GM20000 (cell line): ENCODE measurements around the gene SCAF8.
"Not testable (repeated sequence)": the region's sequence is repeated elsewhere in the genome, so short reads cannot be mapped to it uniquely, and the experiment has no call there.

Experiments used
- DNase-seq: peaks from one replicate; pipeline ENCODE4 v3.0.0; 2012; ENCODE audit warnings: low spot score
- TF ChIP-seq, protein P1 (sequence below): IDR thresholded peaks from 2 replicates; pipeline ENCODE4 v1.5.1; 2012; ENCODE audit warnings: mild to moderate bottlenecking, control low read depth; ENCODE audit errors: extremely low read depth, missing control alignments

Gene SCAF8

DNA sequence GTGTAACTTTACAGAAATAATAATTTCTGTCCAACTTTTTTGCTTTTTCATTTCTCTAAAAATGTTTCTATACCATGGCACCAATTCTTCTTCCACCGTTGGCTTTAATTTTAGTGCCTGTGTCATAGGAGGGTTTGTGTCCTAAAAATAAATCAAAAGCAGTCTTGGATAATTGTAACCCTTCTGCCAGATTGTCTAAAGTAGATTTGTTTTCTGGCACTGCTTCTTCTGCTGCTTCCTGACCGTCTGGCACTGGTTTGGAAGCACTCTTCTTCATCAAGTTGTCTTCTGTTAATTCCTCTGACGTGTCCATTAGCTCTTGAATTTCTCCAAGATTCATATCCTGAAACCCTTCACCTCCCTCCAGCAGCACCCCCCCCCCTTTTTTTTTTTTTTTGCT is 33.1 kb downstream of the SCAF8 start:
- DNase-seq: no peak
- TF ChIP-seq, protein P1, sequence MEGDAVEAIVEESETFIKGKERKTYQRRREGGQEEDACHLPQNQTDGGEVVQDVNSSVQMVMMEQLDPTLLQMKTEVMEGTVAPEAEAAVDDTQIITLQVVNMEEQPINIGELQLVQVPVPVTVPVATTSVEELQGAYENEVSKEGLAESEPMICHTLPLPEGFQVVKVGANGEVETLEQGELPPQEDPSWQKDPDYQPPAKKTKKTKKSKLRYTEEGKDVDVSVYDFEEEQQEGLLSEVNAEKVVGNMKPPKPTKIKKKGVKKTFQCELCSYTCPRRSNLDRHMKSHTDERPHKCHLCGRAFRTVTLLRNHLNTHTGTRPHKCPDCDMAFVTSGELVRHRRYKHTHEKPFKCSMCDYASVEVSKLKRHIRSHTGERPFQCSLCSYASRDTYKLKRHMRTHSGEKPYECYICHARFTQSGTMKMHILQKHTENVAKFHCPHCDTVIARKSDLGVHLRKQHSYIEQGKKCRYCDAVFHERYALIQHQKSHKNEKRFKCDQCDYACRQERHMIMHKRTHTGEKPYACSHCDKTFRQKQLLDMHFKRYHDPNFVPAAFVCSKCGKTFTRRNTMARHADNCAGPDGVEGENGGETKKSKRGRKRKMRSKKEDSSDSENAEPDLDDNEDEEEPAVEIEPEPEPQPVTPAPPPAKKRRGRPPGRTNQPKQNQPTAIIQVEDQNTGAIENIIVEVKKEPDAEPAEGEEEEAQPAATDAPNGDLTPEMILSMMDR: no peak

DNA sequence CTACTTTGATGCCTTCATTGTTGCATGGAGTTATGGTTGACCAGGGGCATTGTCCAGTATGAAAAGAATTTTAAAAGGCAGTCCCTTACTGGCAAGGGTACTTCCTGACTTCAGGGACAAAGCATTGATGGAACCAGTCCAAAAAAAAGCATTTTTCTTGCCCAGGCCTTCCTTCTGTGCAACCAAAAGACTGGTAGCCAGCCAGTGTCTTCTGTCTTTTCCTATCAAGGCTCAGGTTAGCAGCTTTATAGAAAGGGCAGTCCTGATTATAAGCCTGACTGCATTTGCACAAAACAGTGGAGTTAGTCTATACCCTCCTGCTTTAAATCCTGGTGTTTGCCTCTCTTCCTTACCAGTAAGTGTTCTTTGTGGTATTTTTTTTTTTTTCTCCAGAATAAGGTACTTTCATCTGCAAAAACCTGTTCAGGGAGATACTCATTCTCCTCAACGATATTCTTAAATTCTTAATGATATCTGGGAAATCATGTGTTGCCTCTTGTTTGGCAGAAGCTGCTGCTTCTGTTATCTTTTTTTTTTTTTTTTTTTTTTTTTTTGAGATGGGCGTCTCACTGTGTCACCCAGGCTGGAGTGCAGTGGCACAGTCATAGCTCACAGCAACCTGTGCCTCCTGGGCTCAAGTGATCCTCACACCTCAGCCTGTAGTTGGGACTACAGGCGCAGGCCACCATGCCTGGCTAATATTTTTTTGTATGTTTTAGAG is 33.9 kb downstream of the SCAF8 start:
- TF ChIP-seq, protein P1: no peak
- DNase-seq: no peak

DNA sequence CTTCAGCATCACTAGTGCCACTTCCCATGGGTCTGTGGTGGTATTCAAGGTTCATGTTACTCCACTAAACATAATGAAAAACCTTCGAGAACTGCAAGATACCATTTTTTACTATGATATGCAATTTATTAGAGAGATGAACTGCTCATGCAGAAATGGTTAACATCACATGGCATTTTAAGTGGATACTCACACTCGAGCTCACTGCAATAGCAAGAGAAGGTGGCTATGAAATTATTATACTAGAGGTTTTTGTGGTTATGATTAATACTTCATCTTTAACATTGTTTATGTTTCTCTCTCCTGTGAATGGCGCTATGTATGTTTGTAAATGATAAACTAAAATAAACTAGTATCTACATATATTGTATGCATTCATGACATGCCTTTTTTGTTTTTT is 35.1 kb downstream of the SCAF8 start:
- DNase-seq: no peak
- TF ChIP-seq, protein P1: no peak

DNA sequence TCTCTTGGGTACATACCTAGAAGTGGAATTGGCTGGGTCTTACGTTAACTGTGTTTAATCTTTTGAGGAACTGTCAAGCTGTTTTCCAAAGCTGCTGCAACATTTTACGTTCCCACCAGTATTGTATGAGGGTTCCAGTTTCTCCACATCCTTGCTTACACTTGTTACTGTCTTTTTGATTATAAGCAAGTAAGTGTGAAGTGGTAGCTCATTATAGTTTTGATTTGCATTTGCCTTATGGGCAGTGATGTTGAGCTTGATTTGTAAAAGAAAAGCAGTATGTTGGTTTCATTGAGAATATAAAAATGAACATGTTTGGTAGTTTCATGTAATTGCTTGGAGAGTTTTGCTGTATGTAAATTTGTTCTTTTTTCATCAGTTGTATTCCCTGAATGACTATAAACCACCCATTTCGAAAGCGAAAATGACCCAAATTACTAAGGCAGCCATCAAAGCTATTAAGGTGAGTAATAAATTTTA is 40.4 kb downstream of the SCAF8 start:
- TF ChIP-seq, protein P1: no peak
- peak; percentile 62 for DNase-seq

DNA sequence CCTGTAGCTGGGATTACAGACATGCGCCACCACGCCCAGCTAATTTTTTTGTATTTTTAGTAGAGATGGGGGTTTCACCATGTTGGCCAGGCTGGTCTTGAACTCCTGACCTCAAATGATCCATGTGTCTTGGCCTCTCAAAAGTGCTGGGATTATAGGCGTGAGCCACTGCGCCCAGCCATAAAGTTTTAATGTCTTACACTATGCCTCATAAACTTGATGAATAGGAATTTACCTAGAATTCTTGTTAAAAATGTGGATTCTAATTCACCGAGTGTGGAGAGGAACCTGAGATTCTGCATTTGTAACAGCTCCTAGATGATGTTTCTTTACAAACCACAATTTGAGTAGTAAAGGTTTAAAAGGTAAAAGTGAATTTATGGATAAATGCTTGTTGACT is 45.9 kb downstream of the SCAF8 start:
- not testable (repeated sequence) for DNase-seq

DNA sequence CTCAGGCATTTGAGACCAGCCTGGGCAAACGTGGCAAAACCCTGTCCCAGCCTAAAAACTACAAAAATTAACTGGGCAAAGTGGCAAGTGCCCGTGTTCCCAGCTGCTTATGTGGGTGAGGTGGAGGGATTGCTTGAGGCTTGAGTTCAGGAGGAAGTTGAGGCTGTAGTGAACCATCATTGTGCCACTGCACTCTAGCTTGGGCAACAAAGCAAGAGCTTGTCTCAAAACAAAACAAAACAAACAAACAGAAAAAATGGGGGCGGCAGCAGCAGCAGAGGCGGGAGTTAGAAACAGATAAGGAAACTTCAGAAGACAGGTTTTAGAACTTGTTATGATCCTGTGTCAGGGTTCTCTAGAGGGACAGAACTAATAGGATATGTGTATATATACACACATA is 49.0 kb downstream of the SCAF8 start:
- DNase-seq: no peak
- TF ChIP-seq, protein P1: no peak

DNA sequence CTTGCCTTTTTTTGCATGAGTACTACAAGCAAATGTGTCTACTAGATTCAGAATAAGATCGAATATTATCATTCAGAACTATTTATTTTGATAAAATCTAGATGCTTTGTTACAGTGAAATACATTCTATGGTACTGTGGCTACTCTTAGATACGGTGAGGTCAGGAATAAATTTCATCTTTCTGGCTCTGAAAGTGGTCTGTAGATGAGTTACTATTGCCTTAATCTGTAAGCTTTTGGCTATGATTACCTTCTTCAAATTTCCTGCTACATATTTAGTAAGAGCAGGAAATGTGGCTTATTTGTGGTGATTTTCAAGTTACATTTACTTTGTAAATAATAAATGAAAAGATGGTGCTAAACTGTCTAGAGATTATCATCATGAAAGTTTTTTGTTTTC is 50.0 kb downstream of the SCAF8 start:
- TF ChIP-seq, protein P1: no peak
- no peak for DNase-seq

DNA sequence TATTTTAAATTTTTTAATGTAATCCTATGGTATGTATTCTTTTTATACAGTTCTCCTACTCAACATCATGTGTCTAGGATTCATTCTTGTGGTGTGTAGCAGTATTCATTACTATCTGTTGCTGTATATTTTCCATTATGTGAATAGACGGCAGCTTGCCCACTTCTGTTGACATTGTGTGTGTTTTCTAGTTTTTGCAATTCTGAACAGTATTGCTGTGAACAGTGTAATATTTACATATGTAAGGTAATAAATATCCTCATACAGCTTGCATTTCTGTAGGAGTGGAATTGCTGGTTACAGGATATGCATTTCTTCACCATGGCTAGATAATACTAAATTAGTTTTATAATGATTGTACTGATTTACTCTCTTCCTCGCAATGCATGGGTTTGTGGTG is 51.9 kb downstream of the SCAF8 start:
- no peak for DNase-seq
- TF ChIP-seq, protein P1: no peak
